GM21423 (cell line): Measurements from ENCODE around the gene SEPTIN1.
A peak's percentile ranks its signal among the peaks of the same experiment; 100 is the strongest.
"Not testable (repeated sequence)": the region's sequence is repeated elsewhere in the genome, so short reads cannot be mapped to it uniquely, and the experiment has no call there.

Experiments
- ATAC-seq: cut with Tn5 transposase; IDR thresholded peaks from one replicate; pipeline ENCODE4 v1.9.1; 2021; ENCODE audit warnings: mild to moderate bottlenecking, moderate library complexity; ENCODE audit not compliant: unreplicated experiment

The SEPTIN1 gene

GRCh38 chr16:30401768-30402425 is 19.5 kb upstream of the SEPTIN1 start:
- no peak for ATAC-seq

GRCh38 chr16:30399435-30400186 is 17.2 kb upstream of the SEPTIN1 start:
- no peak for ATAC-seq

- no peak for ATAC-seq
These were observed 16.5 kb upstream of the SEPTIN1 start for GRCh38 chr16:30398661-30399434.

- ATAC-seq = no peak
These were observed 15.7 kb upstream of the SEPTIN1 start for GRCh38 chr16:30397776-30398660.

- no peak for ATAC-seq
These were observed 14.7 kb upstream of the SEPTIN1 start for GRCh38 chr16:30397056-30397455.

GRCh38 chr16:30396627-30397026 is 14.3 kb upstream of the SEPTIN1 start:
- ATAC-seq = not testable (repeated sequence)

- ATAC-seq = no peak
These were observed 13.7 kb upstream of the SEPTIN1 start for GRCh38 chr16:30395992-30396585.

- peak; percentile 57 for ATAC-seq
These were observed 13.0 kb upstream of the SEPTIN1 start, which contains the start of gene ZNF48 for GRCh38 chr16:30395155-30395991. ZNF48 (plus strand) TSS chr16:30395420; CDS start chr16:30395795, 375 bp downstream.

- no peak for ATAC-seq
These were observed 12.3 kb upstream of the SEPTIN1 start for GRCh38 chr16:30394592-30395154.

GRCh38 chr16:30383521-30383920 is 1.2 kb upstream of the SEPTIN1 start:
- no peak for ATAC-seq

GRCh38 chr16:30381291-30382041 is 895 bp downstream of the SEPTIN1 start:
- ATAC-seq = no peak

- no peak for ATAC-seq
These were observed 1.6 kb downstream of the SEPTIN1 start for GRCh38 chr16:30380803-30381208.

GRCh38 chr16:30380072-30380802 is 2.1 kb downstream of the SEPTIN1 start:
- ATAC-seq = no peak

GRCh38 chr16:30379158-30379783 is 3.1 kb downstream of the SEPTIN1 start:
- ATAC-seq = no peak

GRCh38 chr16:30378236-30379157 is 3.9 kb downstream of the SEPTIN1 start:
- ATAC-seq = peak; percentile 86

GRCh38 chr16:30377812-30378235 is 4.5 kb downstream of the SEPTIN1 start:
- ATAC-seq = peak; percentile 29
